ENCODE results near the gene SMYD2. TPM values are rescaled to one million over a fixed set of nuclear protein-coding genes. Genes with fewer than 3 reads are reported as not detected.
A peak's percentile ranks its signal among the peaks of the same experiment; 100 is the strongest.

SMYD2 gene
- total RNA-seq, 2 experiments from 2014 or later: 38.2 to 40.1 TPM

- ChIA-PET POLR2A (interaction anchor here (0.6 to 0.7 kb wide), 2 partner anchors 243 to 316 kb away, joined by 3 to 6 read pairs; no protein-coding TSS in a partner anchor), CTCF (interaction anchor here (0.8 to 2.2 kb wide), 5 partner anchors 12 to 292 kb away, joined by 3 to 8 read pairs (median 4); no protein-coding TSS in a partner anchor)
- H3K36me3 Mint-ChIP-seq (ENCODE audit: low read depth): peaks cover 11% of the 10 kb centered on the region
- DNase-seq (no peak), ATAC-seq (no peak)
- peaks cover 4% of the 10 kb centered on the region for H3K9me3 Mint-ChIP-seq (ENCODE audit: low read depth)
- intact Hi-C loops (cut with DNase I, micrococcal nuclease): no loop called here
- H3K4me1 Mint-ChIP-seq: no peaks in the 10 kb centered on the region
- H3K4me3 Mint-ChIP-seq: no peak overlapping the region
- H3K27me3 Mint-ChIP-seq: no peaks in the 10 kb centered on the region
- H3K27ac Mint-ChIP-seq: no peak overlapping the region
These were observed 68.8 kb downstream of the SMYD2 start for GRCh38 chr1:214349781-214350180.

DNA sequence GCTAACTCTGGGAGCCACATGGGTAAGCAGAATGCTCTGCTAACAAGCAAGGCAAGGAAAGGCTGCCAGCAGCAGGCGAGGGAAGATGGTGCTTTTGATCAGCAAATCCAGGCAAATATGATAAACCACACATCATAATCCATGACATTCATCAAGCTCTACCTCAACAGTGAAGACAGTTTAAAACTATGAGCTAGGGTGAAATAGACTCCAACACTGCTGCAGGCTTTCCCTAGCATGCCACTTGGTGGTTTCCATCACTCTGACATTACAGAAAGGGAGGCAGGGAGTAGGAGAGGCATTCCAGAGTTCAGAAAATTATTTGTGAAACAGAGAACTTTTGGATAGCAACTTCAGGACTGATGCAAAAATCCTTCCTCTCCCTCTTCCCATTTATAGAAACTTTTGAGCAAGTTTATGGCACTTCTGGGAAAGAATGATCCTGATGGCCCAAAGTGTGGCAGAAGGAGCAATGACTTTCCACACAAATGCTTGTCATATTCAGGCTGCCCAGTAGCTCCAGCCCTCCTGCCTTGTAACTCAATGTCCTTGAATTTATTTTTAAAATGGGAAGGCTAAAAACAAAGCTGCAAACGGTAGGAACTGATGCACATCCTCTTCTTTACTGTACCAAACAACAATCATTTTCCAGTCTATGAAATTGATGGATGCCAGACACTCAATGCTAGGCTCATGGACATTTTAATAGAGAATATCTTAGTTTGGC is 70.8 kb downstream of the SMYD2 start:
- no peak for DNase-seq
- Mint-ChIP-seq H3K4me1 (no peaks in the 10 kb centered on the region), H3K36me3 (ENCODE audit: low read depth) (peaks cover 2% of the 10 kb centered on the region), H3K4me3 (no peak overlapping the region), H3K9me3 (ENCODE audit: low read depth) (no peaks in the 10 kb centered on the region), H3K27me3 (no peaks in the 10 kb centered on the region), H3K27ac (no peak overlapping the region)
- POLR2A ChIA-PET: no interaction called here
- ATAC-seq: no peak
- CTCF ChIA-PET: interaction anchor here (1.1 to 1.4 kb wide), 3 partner anchors 20 to 136 kb away, joined by 3 to 7 read pairs (median 4); no protein-coding TSS in a partner anchor
- intact Hi-C loops (cut with DNase I, micrococcal nuclease): no loop called here

DNA sequence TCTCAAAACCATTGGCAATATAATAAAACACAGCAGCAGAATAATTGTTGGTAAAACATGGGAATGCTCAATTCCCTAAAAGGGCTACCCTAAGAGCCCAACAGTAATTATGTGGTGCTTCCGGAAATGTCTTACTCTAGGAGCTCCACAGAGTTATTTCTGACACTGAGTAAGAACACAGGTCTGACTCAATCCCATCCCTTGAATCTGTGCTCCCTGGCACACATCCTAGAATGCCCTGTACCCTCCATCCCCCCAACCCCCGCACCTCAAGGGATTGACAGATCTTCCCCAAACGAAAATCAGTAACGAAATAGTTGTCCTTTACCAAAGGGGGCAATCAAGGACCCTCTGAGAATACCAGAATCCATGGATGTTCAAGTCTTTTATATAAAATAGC is 71.9 kb downstream of the SMYD2 start:
- ATAC-seq (no peak), DNase-seq (no peak)
- CTCF ChIA-PET: interaction anchor here (1.2 to 2.0 kb wide), 3 partner anchors 8 to 25 kb away, joined by 4 to 7 read pairs (median 7); no protein-coding TSS in a partner anchor
- POLR2A ChIA-PET: no interaction called here
- H3K9me3 Mint-ChIP-seq (ENCODE audit: low read depth): no peaks in the 10 kb centered on the region
- H3K27ac Mint-ChIP-seq: no peak overlapping the region
- no peaks in the 10 kb centered on the region for H3K27me3 Mint-ChIP-seq
- H3K4me1 Mint-ChIP-seq: no peaks in the 10 kb centered on the region
- H3K36me3 Mint-ChIP-seq (ENCODE audit: low read depth): no peaks in the 10 kb centered on the region
- intact Hi-C loops (cut with DNase I, micrococcal nuclease): no loop called here
- no peak overlapping the region for H3K4me3 Mint-ChIP-seq

GRCh38 chr1:214354440-214355148 is 73.6 kb downstream of the SMYD2 start:
- DNase-seq: no peak
- POLR2A ChIA-PET: no interaction called here
- CTCF ChIA-PET: interaction anchor here (1.4 to 3.5 kb wide), 5 partner anchors 10 to 93 kb away, joined by 3 to 11 read pairs (median 7); no protein-coding TSS in a partner anchor

GRCh38 chr1:214360116-214360515 is 79.2 kb downstream of the SMYD2 start:
- H3K27ac Mint-ChIP-seq: no peak overlapping the region
- no peak overlapping the region for H3K4me3 Mint-ChIP-seq
- H3K9me3 Mint-ChIP-seq (ENCODE audit: low read depth): no peaks in the 10 kb centered on the region
- H3K27me3 Mint-ChIP-seq: peaks cover 32% of the 10 kb centered on the region
- ChIA-PET POLR2A (no interaction called here), CTCF (interaction anchor here (0.6 to 1.1 kb wide), 2 partner anchors 115 to 231 kb away, joined by 3 to 4 read pairs; no protein-coding TSS in a partner anchor)
- peaks cover 3% of the 10 kb centered on the region for H3K36me3 Mint-ChIP-seq (ENCODE audit: low read depth)
- H3K4me1 Mint-ChIP-seq: peaks cover 7% of the 10 kb centered on the region
- DNase-seq (no peak), ATAC-seq (no peak)
- intact Hi-C loops (cut with DNase I, micrococcal nuclease): no loop called here

More at GRCh38 chr1:214354440-214355148, 73.6 kb downstream of the SMYD2 start:
- no peaks in the 10 kb centered on the region for H3K9me3 Mint-ChIP-seq (ENCODE audit: low read depth)
- no peaks in the 10 kb centered on the region for H3K27me3 Mint-ChIP-seq
- H3K36me3 Mint-ChIP-seq (ENCODE audit: low read depth): no peaks in the 10 kb centered on the region
- no peak for ATAC-seq
- no peak overlapping the region for H3K4me3 Mint-ChIP-seq
- no peak overlapping the region for H3K27ac Mint-ChIP-seq
- intact Hi-C loops (cut with DNase I, micrococcal nuclease): no loop called here
- H3K4me1 Mint-ChIP-seq: no peaks in the 10 kb centered on the region

- ATAC-seq (peak; percentile 51), DNase-seq (peak; percentile 11)
- H3K36me3 Mint-ChIP-seq (ENCODE audit: low read depth): peaks cover 3% of the 10 kb centered on the region
- intact Hi-C loops (cut with DNase I, micrococcal nuclease): no loop called here
- H3K4me1 Mint-ChIP-seq: peaks cover 7% of the 10 kb centered on the region
- H3K27me3 Mint-ChIP-seq: peaks cover 32% of the 10 kb centered on the region
- POLR2A ChIA-PET: no interaction called here
- H3K9me3 Mint-ChIP-seq (ENCODE audit: low read depth): no peaks in the 10 kb centered on the region
- CTCF ChIA-PET: interaction anchor here (0.6 to 1.1 kb wide), 2 partner anchors 115 to 231 kb away, joined by 3 to 4 read pairs; no protein-coding TSS in a partner anchor
- no peak overlapping the region for H3K27ac Mint-ChIP-seq
- no peak overlapping the region for H3K4me3 Mint-ChIP-seq
These were observed 79.7 kb downstream of the SMYD2 start for GRCh38 chr1:214360525-214361164.

- peaks cover 32% of the 10 kb centered on the region for H3K27me3 Mint-ChIP-seq
- intact Hi-C loops (cut with DNase I, micrococcal nuclease): no loop called here
- DNase-seq (no peak), ATAC-seq (no peak)
- peaks cover 7% of the 10 kb centered on the region for H3K4me1 Mint-ChIP-seq
- H3K9me3 Mint-ChIP-seq (ENCODE audit: low read depth): no peaks in the 10 kb centered on the region
- H3K36me3 Mint-ChIP-seq (ENCODE audit: low read depth): peaks cover 3% of the 10 kb centered on the region
- H3K27ac Mint-ChIP-seq: no peak overlapping the region
- ChIA-PET CTCF (interaction anchor here (0.8 kb wide), 1 partner anchor 159 kb away, joined by 3 read pairs; no protein-coding TSS in a partner anchor), POLR2A (no interaction called here)
- H3K4me3 Mint-ChIP-seq: no peak overlapping the region
These were observed 80.7 kb downstream of the SMYD2 start for GRCh38 chr1:214361636-214362035.

DNA sequence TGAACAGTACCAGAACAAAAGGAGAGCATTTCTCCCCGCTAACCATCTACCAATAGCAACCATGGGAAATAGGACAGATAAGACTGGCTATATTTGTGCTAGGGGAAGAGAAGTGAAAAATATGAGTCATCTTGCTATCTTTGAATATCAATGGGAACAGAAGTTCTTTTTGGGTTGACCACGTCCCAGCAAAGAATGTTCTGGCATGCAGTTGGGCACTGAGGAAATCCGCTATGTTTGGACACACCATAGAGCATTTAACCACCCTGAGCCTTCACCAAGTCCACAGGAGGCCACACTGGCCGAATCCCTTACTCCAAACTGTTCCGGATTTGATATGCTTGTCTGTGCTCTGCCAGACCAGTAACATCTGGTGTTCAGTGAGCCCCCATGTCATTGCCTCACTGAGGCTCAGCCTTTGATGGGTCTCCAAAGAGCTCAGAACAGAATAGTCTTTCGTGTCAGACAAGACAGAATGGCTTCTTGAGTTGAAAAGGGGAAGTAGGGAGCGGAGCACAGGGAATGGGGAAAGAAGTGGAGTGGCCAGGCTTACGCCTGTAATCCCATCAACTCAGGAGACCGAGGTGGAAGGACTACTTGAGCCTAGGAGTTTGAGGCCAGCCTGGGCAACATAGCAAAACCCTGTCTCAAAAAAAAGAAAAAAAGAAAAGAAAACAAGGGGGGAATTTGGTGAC is 81.4 kb downstream of the SMYD2 start:
- H3K27ac Mint-ChIP-seq: no peak overlapping the region
- CTCF ChIA-PET: no interaction called here
- H3K36me3 Mint-ChIP-seq (ENCODE audit: low read depth): peaks cover 3% of the 10 kb centered on the region
- H3K9me3 Mint-ChIP-seq (ENCODE audit: low read depth): no peaks in the 10 kb centered on the region
- H3K4me3 Mint-ChIP-seq: no peak overlapping the region
- ATAC-seq: no peak
- peaks cover 7% of the 10 kb centered on the region for H3K4me1 Mint-ChIP-seq
- intact Hi-C loops (cut with DNase I, micrococcal nuclease): no loop called here
- no peak for DNase-seq
- POLR2A ChIA-PET: no interaction called here
- peaks cover 32% of the 10 kb centered on the region for H3K27me3 Mint-ChIP-seq

DNA sequence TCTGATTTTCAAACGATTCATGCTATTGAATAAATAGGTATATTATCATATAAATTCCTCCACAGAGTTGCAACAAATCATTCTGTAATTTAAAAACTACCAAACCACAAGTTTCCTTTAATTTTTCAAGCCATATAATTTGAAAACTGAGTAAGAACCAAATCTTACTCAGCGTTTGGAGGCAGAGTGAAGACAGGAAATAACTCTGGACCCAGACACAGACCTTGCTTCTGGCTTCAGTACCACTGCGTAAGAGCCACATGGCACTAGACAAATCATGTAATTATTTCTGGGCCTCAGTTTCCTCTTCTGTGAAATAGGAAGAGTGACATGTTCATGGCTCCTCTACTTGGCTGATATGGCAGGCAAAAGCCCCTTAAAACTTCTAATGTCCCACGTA is 82.4 kb downstream of the SMYD2 start:
- H3K4me3 Mint-ChIP-seq: no peak overlapping the region
- H3K27me3 Mint-ChIP-seq: peaks cover 32% of the 10 kb centered on the region
- no peak overlapping the region for H3K27ac Mint-ChIP-seq
- no peaks in the 10 kb centered on the region for H3K9me3 Mint-ChIP-seq (ENCODE audit: low read depth)
- ATAC-seq: no peak
- ChIA-PET CTCF (no interaction called here), POLR2A (no interaction called here)
- intact Hi-C loops (cut with DNase I, micrococcal nuclease): no loop called here
- H3K36me3 Mint-ChIP-seq (ENCODE audit: low read depth): peaks cover 3% of the 10 kb centered on the region
- H3K4me1 Mint-ChIP-seq: peaks cover 7% of the 10 kb centered on the region
- no peak for DNase-seq

DNA sequence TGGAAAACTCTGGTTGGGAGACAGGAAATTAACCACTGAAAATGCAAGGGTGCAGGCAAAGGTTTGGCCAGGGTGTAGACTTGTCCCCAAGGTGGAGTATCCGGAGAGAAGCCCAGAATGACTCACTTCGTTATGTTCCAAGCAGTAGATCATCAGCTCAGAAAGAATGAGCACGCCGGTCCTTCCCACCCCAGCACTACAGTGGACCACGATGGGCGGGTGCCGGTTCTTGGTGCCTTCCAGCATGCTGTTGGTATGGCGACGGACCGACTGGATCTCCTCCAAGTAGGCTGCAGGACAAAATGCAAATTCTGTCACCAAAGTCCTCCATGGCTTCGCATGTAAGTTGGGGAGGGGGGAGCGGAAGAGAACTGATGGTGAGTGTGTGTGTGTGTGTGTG is 83.4 kb downstream of the SMYD2 start:
- H3K36me3 Mint-ChIP-seq (ENCODE audit: low read depth): peaks cover 3% of the 10 kb centered on the region
- no peak overlapping the region for H3K4me3 Mint-ChIP-seq
- peaks cover 7% of the 10 kb centered on the region for H3K4me1 Mint-ChIP-seq
- no peak for ATAC-seq
- no peak for DNase-seq
- peaks cover 34% of the 10 kb centered on the region for H3K27me3 Mint-ChIP-seq
- ChIA-PET CTCF (no interaction called here), POLR2A (no interaction called here)
- intact Hi-C loops (cut with DNase I, micrococcal nuclease): no loop called here
- no peak overlapping the region for H3K27ac Mint-ChIP-seq
- no peaks in the 10 kb centered on the region for H3K9me3 Mint-ChIP-seq (ENCODE audit: low read depth)

DNA sequence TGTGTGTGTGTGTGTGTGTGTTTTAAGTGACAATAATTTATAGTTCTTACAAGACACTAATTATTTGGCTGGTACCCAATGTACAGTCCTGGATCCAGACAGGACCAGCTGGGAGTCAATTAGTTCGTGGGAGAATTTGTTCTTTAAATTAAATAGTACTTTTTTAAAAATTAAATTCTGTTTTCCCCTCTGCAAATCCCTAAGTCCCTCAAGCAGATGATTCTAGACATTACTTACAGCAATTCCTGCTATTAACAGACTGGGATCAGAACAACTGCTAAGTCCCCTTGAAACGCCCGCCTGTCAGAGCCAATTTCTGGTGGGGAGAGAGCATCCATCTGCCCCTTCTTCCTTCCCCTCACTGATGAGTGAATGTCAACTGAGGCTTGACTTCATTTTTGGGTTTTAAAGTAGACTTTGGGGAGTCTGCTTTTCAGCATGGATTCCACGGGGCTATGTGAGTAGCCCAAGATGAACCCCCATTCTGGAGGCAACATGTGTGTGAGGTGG is 83.9 kb downstream of the SMYD2 start:
- POLR2A ChIA-PET: no interaction called here
- DNase-seq (no peak), ATAC-seq (no peak)
- H3K4me3 Mint-ChIP-seq: no peak overlapping the region
- peaks cover 3% of the 10 kb centered on the region for H3K36me3 Mint-ChIP-seq (ENCODE audit: low read depth)
- no peak overlapping the region for H3K27ac Mint-ChIP-seq
- H3K27me3 Mint-ChIP-seq: peaks cover 34% of the 10 kb centered on the region
- intact Hi-C loops (cut with DNase I, micrococcal nuclease): no loop called here
- no peaks in the 10 kb centered on the region for H3K9me3 Mint-ChIP-seq (ENCODE audit: low read depth)
- H3K4me1 Mint-ChIP-seq: peaks cover 7% of the 10 kb centered on the region
- CTCF ChIA-PET: no interaction called here
